Spleen (tissue), 11 donors: ENCODE measurements around the gene KNL1. TPM values are rescaled to one million over a fixed set of nuclear protein-coding genes. Genes with fewer than 3 reads are reported as not detected.

ENCODE experiments used
- DNase-seq: peaks from one replicate; pipeline ENCODE4 v3.0.0-alpha.2; 2020
- H3K27ac ChIP-seq, 8 donors: fragments of 200-600 bp; sonication (generic) in 7 of 8; 1 replicate in 4 of 8; 2 replicates in 4 of 8; pipeline versions ENCODE4 v1.5.0 to v1.8.0; 2016 to 2021; ENCODE audit warnings: inconsistent platforms in 4 of 8, mild to moderate bottlenecking in 4 of 8, moderate library complexity in 1 of 8
- H3K27me3 ChIP-seq, 7 donors: fragments of 200-600 bp; sonication (generic) in 6 of 7; replicated peaks in 1 of 7; 1 replicate in 4 of 7; 2 replicates in 3 of 7; pipeline versions ENCODE4 v1.5.0 to v1.8.0; 2016 to 2021; ENCODE audit warnings: inconsistent platforms in 3 of 7, mild to moderate bottlenecking in 1 of 7
- H3K36me3 ChIP-seq, 6 donors: fragments of 200-600 bp; sonication (generic) in 5 of 6; 1 replicate in 4 of 6; 2 replicates in 2 of 6; pipeline versions ENCODE4 v1.5.0 to v1.8.0; 2016 to 2021; ENCODE audit warnings: inconsistent platforms in 2 of 6
- H3K4me1 ChIP-seq, 6 donors: fragments of 200-600 bp; sonication (generic) in 5 of 6; 1 replicate in 3 of 6; 2 replicates in 3 of 6; pipeline versions ENCODE4 v1.5.0 to v1.8.0; 2016 to 2021; ENCODE audit warnings: inconsistent platforms in 3 of 6
- H3K4me3 ChIP-seq, 8 donors: fragments of 200-600 bp; sonication (generic) in 7 of 8; 1 replicate in 4 of 8; 2 replicates in 4 of 8; pipeline versions ENCODE4 v1.5.0 to v1.8.0; 2016 to 2021; ENCODE audit warnings: inconsistent platforms in 4 of 8, mild to moderate bottlenecking in 4 of 8, moderate library complexity in 2 of 8
- H3K9me3 ChIP-seq, 8 donors: fragments of 200-600 bp; sonication (generic) in 7 of 8; 1 replicate in 4 of 8; 2 replicates in 4 of 8; pipeline versions ENCODE4 v1.5.0 to v1.8.0; 2016 to 2021; ENCODE audit warnings: inconsistent platforms in 4 of 8
- CTCF ChIP-seq, 11 experiments: fragments of 200-600 bp in 7 of 11; fragments of 450-650 bp in 4 of 11; sonication (generic) in 4 of 11; IDR thresholded peaks in 8 of 11; conservative IDR thresholded peaks in 3 of 11; 1 replicate in 7 of 11; 2 replicates in 4 of 11; pipeline versions ENCODE4 v1.4.0 to v1.8.0; 2016 to 2021; ENCODE audit warnings: antibody characterized with exemption in 11 of 11, inconsistent platforms in 4 of 11, mild to moderate bottlenecking in 1 of 11
- POLR2A ChIP-seq, 3 donors: fragments of 450-650 bp; IDR thresholded peaks; one replicate each; pipeline ENCODE4 v1.5.1; 2017; ENCODE audit warnings: antibody characterized with exemption in 3 of 3, mild to moderate bottlenecking in 1 of 3
- POLR2AphosphoS5 ChIP-seq, 3 donors: sonication (generic); formaldehyde crosslinking; IDR thresholded peaks; one replicate each; pipeline ENCODE4 v1.5.1; 2017; ENCODE audit warnings: antibody characterized with exemption in 3 of 3
- WGBS, 5 donors: extraction: QIAGEN DNeasy Blood & Tissue Kit in 3 of 5; methylation state at CpG; one replicate each; pipeline versions ENCODE4 v1.1.5 to v1.1.7; 2013 to 2018; 5-methylcytosine and 5-hydroxymethylcytosine counted together
- intact Hi-C: fragments of 100-400 bp; cut with DNase I; formaldehyde crosslinking; loops from one replicate; pipeline ENCODE4 v1.15.0; 2023; ENCODE audit warnings: low total_unique reads
- polyA plus RNA-seq, 3 donors: library from polyadenylated mRNA; stranded (reverse); fragments of 200-250 nt; gene quantifications; one replicate each; pipeline ENCODE4 v1.2.1, GENCODE V29; 2013
- total RNA-seq, 7 donors: library from RNA; depleted of rRNA in 3 of 7; stranded (reverse); fragments of >200 nt in 3 of 7; fragmentation: NEBNext Ultra II Directional in 4 of 7; extraction: Animal tissue kit (Norgen Biotek cat#: 25700) in 4 of 7; gene quantifications; one replicate each; pipeline versions ENCODE4 v1.1.0 to v1.2.1, GENCODE V29; 2016 to 2021
- donor health status: healthy with polysubstance abuse.
- donor health status: DM: no; HTN: no; CAD: no; lungs with moderate emphysema.
- donor health status: DM: no; HTN: no; CAD: no.
- donor health status: Bipolar disorder and iron deficiency.
- donor health status: healthy.
- donor health status: DM: no; HTN: no; CAD: no.
- donor health status: DM: yes; HTN: yes; CAD: no.

KNL1 gene
- total and polyA plus RNA-seq, 10 donors: 0.52 to 9.7 (median 4.2) TPM

DNA sequence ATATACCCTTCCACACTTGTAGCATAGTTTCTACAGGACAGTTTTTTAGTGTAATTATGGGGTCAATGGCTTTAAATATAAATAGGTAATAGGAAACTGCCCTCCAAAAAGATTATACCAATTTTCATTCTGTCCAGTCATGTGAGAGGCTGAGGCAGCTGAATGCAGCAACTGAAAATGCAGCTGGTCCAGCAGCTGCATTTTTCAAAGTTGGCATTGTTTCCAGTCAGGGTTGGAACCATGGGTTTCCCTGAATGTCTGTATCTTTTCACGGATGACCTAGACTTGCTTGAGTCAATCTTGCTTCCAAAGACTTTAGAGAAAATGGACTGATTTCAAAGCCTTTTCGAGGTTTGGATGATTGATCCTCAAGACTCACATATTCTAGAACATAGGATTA lies 9.9 kb upstream of the KNL1 start:
- Histone ChIP-seq H3K27ac (no peak overlapping the region), H3K9me3 (peaks cover 0 to 5% (median 0%) of the 10 kb centered on the region in 8 donors), H3K4me1 (peaks cover 0 to 6% (median 0%) of the 10 kb centered on the region in 6 donors), H3K4me3 (no peak overlapping the region), H3K27me3 (no peaks in the 10 kb centered on the region), H3K36me3 (no peaks in the 10 kb centered on the region)
- WGBS, 5 donors: 44 to 67% (median 46%) methylated on average over 2 of the region's 2 CpGs
- intact Hi-C loops: no loop called here
- DNase-seq: no peak
- TF ChIP-seq POLR2A (IDR thresholded peaks at IDR 0.05) (no peak), POLR2AphosphoS5 (IDR thresholded peaks at IDR 0.05) (no peak), CTCF (IDR thresholded peaks at IDR 0.05 in 8 of 11, conservative IDR thresholded peaks at IDR 0.05 in 3 of 11) (no peak)

DNA sequence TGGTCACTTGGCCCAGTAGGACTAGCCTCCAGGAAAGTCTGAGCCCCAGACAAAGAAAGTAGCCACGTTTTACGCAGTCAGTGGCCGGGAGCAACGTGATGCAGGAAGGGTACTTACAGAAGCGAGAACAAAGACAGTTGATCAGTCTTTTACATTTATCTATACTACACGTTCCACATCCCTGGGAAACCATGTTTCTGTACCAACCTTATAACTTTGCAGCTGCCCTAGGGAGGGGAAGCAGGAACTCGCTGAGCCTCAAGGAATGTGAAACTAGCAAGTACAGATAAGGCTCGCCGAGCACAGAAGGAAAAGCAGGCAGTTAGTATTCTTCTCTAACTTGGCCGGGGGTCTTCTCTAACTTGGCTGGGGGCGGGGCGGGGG lies 3.4 kb upstream of the KNL1 start:
- Histone ChIP-seq H3K27me3 (no peaks in the 10 kb centered on the region), H3K36me3 (no peaks in the 10 kb centered on the region), H3K4me1 (peaks cover 4 to 41% (median 26%) of the 10 kb centered on the region in 6 donors), H3K9me3 (no peaks in the 10 kb centered on the region), H3K27ac (no peak overlapping the region), H3K4me3 (peak overlapping the region in 1 of 8 donors; percentile 57)
- intact Hi-C loops: no loop called here
- 58 to 72% (median 63%) methylated on average over 12 of the region's 12 CpGs for WGBS, 5 donors
- TF ChIP-seq CTCF (IDR thresholded peaks at IDR 0.05 in 8 of 11, conservative IDR thresholded peaks at IDR 0.05 in 3 of 11) (no peak), POLR2AphosphoS5 (IDR thresholded peaks at IDR 0.05) (no peak), POLR2A (IDR thresholded peaks at IDR 0.05) (no peak)
- no peak for DNase-seq

DNA sequence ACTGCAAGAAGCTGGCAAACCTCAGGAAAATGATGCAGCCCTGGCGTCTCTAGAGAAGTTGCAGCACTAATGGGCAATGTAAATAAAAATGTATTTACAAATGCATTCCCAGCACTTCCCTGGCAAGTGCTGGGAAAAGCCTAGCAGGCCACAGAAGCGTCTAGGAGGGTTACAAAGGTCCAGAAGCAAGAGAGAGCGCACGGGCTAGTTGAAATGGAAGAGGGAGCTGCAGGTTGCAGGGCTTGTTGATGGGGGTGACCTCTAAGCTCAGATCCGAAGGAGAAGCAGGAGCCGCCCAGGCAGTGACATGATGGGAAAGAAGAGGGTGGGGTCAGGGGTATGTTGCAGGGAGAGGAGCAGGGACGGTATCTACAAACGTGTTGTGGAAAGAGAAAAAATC lies 2.7 kb upstream of the KNL1 start:
- H3K4me3 ChIP-seq: no peak overlapping the region
- H3K9me3 ChIP-seq: no peaks in the 10 kb centered on the region
- H3K27me3 ChIP-seq: no peaks in the 10 kb centered on the region
- peaks cover 4 to 42% (median 26%) of the 10 kb centered on the region in 6 donors for H3K4me1 ChIP-seq
- TF ChIP-seq POLR2AphosphoS5 (IDR thresholded peaks at IDR 0.05) (no peak), POLR2A (IDR thresholded peaks at IDR 0.05) (no peak), CTCF (IDR thresholded peaks at IDR 0.05 in 8 of 11, conservative IDR thresholded peaks at IDR 0.05 in 3 of 11) (no peak)
- intact Hi-C loops: no loop called here
- DNase-seq: no peak
- H3K36me3 ChIP-seq: no peaks in the 10 kb centered on the region
- H3K27ac ChIP-seq: no peak overlapping the region
- 84 to 92% (median 86%) methylated on average over 8 of the region's 8 CpGs for WGBS, 5 donors

GRCh38 chr15:40593165-40593564 lies 884 bp upstream of the KNL1 start:
- Histone ChIP-seq H3K27ac (peak overlapping the region in 5 of 8 donors; percentile 95 to 98 (median 96)), H3K4me1 (peaks cover 4 to 42% (median 26%) of the 10 kb centered on the region in 6 donors), H3K4me3 (peak overlapping the region in 3 of 8 donors; percentile 78 to 79 (median 78)), H3K36me3 (no peaks in the 10 kb centered on the region), H3K9me3 (no peaks in the 10 kb centered on the region), H3K27me3 (no peaks in the 10 kb centered on the region)
- TF ChIP-seq CTCF (IDR thresholded peaks at IDR 0.05 in 8 of 11, conservative IDR thresholded peaks at IDR 0.05 in 3 of 11): no peak
- no peak for TF ChIP-seq POLR2A (IDR thresholded peaks at IDR 0.05)
- no peak for TF ChIP-seq POLR2AphosphoS5 (IDR thresholded peaks at IDR 0.05)
- 67 to 83% (median 76%) methylated on average over 2 of the region's 2 CpGs for WGBS, 5 donors
- intact Hi-C loops: no loop called here
- DNase-seq: no peak
